ENCODE data around the gene SCYGR8. TPM values are rescaled to one million over a fixed set of nuclear protein-coding genes. Genes with fewer than 3 reads are reported as not detected.

Gene SCYGR8
- total and polyA plus RNA-seq, 2 of the 8 experiments (the other 6 are each of a cell fraction or from before 2014, with no cell fraction given) = not detected

DNA sequence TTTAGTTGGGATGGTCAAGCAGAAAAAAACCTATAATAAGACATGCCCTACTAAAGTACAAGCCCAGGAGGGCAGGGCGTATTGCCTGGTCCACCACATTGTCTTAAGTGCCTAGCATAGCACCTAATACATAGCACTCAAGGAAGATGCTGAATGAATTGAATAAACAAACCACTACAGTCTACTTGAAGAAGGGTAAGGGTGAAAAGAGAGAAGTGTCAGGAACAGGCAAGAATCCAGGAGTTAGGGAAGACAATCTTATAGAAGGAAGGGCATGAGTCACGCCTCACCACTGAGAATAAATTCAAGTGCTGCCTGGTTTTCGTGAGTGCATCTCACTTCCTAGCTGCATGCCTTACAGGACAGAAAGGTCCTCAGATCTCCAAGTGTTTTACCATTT lies 41.7 kb upstream of the SCYGR8 start:
- no peak overlapping the region for H3K27ac ChIP-seq (ENCODE audit: low read depth, low read length)
- no peaks in the 10 kb centered on the region; a peak in 1 of 4 replicates for H3K9me3 ChIP-seq (ENCODE audit: insufficient read depth in 2 of 2, low read depth in 1 of 2, low read length in 1 of 2)
- H3K36me3 ChIP-seq (ENCODE audit: control insufficient read depth in 2 of 4, insufficient read depth in 4 of 4, low read length in 3 of 4) = no peaks in the 10 kb centered on the region; a peak in 1 of 8 replicates
- no peaks in the 10 kb centered on the region for H3K27me3 ChIP-seq (replicated peaks in 1 of 4; ENCODE audit: control insufficient read depth in 3 of 4, extremely low read depth in 1 of 4, insufficient read depth in 3 of 4, low read length in 3 of 4)
- no peaks in the 10 kb centered on the region for H3K23me2 ChIP-seq (ENCODE audit: low read depth, low read length)
- H3K18ac ChIP-seq (ENCODE audit: extremely low read depth, low read length) = no peak overlapping the region
- ChIA-PET CTCF (ENCODE audit: partially characterized antibody) (interaction anchor here (0.9 kb wide), 1 partner anchor 159 kb away, joined by 3 read pairs; no protein-coding TSS in a partner anchor), POLR2A (ENCODE audit: partially characterized antibody) (no interaction called here)
- H3K4me3 ChIP-seq (ENCODE audit: extremely low read depth in 1 of 4, insufficient read depth in 2 of 4, low read depth in 3 of 4, low read length in 4 of 4) = no peak overlapping the region
- no peak overlapping the region for H4K8ac ChIP-seq (ENCODE audit: extremely low read depth, insufficient read depth, low read length)
- H2BK15ac ChIP-seq (ENCODE audit: low read length) = no peak overlapping the region
- H3K4ac ChIP-seq (replicated peaks; ENCODE audit: insufficient read length, low read depth, low read length) = no peak overlapping the region
- no peak overlapping the region for H2AFZ ChIP-seq (ENCODE audit: low read length)
- H3K79me1 ChIP-seq (ENCODE audit: low read depth, low read length) = no peaks in the 10 kb centered on the region
- no peak overlapping the region for H2BK20ac ChIP-seq (ENCODE audit: low read length)
- no peak overlapping the region for H2BK5ac ChIP-seq (ENCODE audit: low read depth, low read length)
- H3K14ac ChIP-seq (ENCODE audit: insufficient read length) = no peak overlapping the region
- DNase-seq (ENCODE audit: low read depth in 1 of 2, low spot score in 2 of 2) (no peak), FAIRE-seq (no peak)
- no peak overlapping the region for H4K91ac ChIP-seq (replicated peaks; ENCODE audit: insufficient read length, low read length)
- H3K56ac ChIP-seq (replicated peaks; ENCODE audit: insufficient read length, low read depth, low read length) = no peak overlapping the region
- H3K79me2 ChIP-seq (ENCODE audit: control insufficient read depth in 1 of 2, insufficient read depth in 2 of 2, low read length in 2 of 2) = no peaks in the 10 kb centered on the region
- no peaks in the 10 kb centered on the region for H3K4me1 ChIP-seq (replicated peaks in 1 of 4; ENCODE audit: control insufficient read depth in 3 of 4, insufficient read depth in 4 of 4, low read length in 3 of 4)
- H2BK120ac ChIP-seq (replicated peaks; ENCODE audit: low read depth, low read length) = no peak overlapping the region
- no peak overlapping the region for H3K9ac ChIP-seq (replicated peaks in 1 of 4; ENCODE audit: extremely low read depth in 1 of 4, low read depth in 3 of 4, low read length in 3 of 4)
- no peak overlapping the region for H3K4me2 ChIP-seq (ENCODE audit: insufficient read depth in 1 of 2, low read depth in 2 of 2, low read length in 2 of 2)
- no peak overlapping the region for H3K23ac ChIP-seq (ENCODE audit: insufficient read length)
- no peaks in the 10 kb centered on the region for H4K20me1 ChIP-seq (replicated peaks in 1 of 2; ENCODE audit: control insufficient read depth in 1 of 2, insufficient read depth in 2 of 2, low read length in 2 of 2)
- no peak overlapping the region for H2AK5ac ChIP-seq (ENCODE audit: low read depth, low read length)
- WGBS, 2 experiments (ENCODE audit: extremely low coverage in 1 of 2, insufficient coverage in 1 of 2, insufficient read length in 1 of 2, insufficient replicate concordance in 2 of 2, low coverage in 1 of 2, low lambda C conversion rate in 2 of 2, missing lambda C conversion rate in 1 of 2) = 90% methylated on average over 3 of the region's 3 CpGs; no CpG with 5 or more reads in 1 of the 2 experiments
- H4K5ac ChIP-seq (ENCODE audit: insufficient read length, low read depth, low read length) = no peak overlapping the region
- H2BK12ac ChIP-seq (ENCODE audit: low read depth, low read length) = no peak overlapping the region
- TF ChIP-seq CBX8 (IDR thresholded peaks at IDR 0.05; ENCODE audit: borderline replicate concordance, low read depth, low read length) (no peak), SIN3A (conservative IDR thresholded peaks at IDR 0.05 in 1 of 2, IDR thresholded peaks at IDR 0.05 in 1 of 2; ENCODE audit: low read depth in 1 of 2, low read length in 2 of 2) (no peak), KDM1A (IDR thresholded peaks at IDR 0.05; ENCODE audit: borderline replicate concordance, low read length) (no peak), RFX5 (IDR thresholded peaks at IDR 0.05; ENCODE audit: borderline replicate concordance, low read depth, low read length) (no peak), POLR2AphosphoS5 (IDR thresholded peaks at IDR 0.05; ENCODE audit: low read depth, low read length) (no peak), TAF1 (IDR thresholded peaks at IDR 0.05; ENCODE audit: low read depth, low read length) (no peak), EGR1 (IDR thresholded peaks at IDR 0.05; ENCODE audit: borderline replicate concordance, low read depth, low read length) (no peak), RBBP5 (IDR thresholded peaks at IDR 0.05; ENCODE audit: borderline replicate concordance, low read depth, low read length) (no peak), NRF1 (IDR thresholded peaks at IDR 0.05; ENCODE audit: low read depth, low read length) (no peak), BACH1 (IDR thresholded peaks at IDR 0.05; ENCODE audit: low read length) (no peak), RXRA (IDR thresholded peaks at IDR 0.05; ENCODE audit: insufficient read depth, low read depth, low read length) (no peak), SRF (IDR thresholded peaks at IDR 0.05; ENCODE audit: low read depth, low read length) (no peak), MAX (IDR thresholded peaks at IDR 0.05) (no peak), SP1 (IDR thresholded peaks at IDR 0.05; ENCODE audit: low read depth, low read length) (no peak)
- TF ChIP-seq, protein P1, sequence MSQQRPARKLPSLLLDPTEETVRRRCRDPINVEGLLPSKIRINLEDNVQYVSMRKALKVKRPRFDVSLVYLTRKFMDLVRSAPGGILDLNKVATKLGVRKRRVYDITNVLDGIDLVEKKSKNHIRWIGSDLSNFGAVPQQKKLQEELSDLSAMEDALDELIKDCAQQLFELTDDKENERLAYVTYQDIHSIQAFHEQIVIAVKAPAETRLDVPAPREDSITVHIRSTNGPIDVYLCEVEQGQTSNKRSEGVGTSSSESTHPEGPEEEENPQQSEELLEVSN (IDR thresholded peaks at IDR 0.05) = no peak
